HG03432 (cell line): ENCODE measurements around the gene NADK.

Experiments used
- ATAC-seq: cut with Tn5 transposase; IDR thresholded peaks from one replicate; pipeline ENCODE4 v1.9.1; 2021; ENCODE audit warnings: mild to moderate bottlenecking, moderate library complexity; ENCODE audit not compliant: unreplicated experiment

NADK gene

GRCh38 chr1:1786836-1787605 is 8.8 kb upstream of the NADK start:
- no peak for ATAC-seq

- ATAC-seq: no peak
Observed at GRCh38 chr1:1785666-1786065, 7.4 kb upstream of the NADK start.

- ATAC-seq: no peak
Observed at GRCh38 chr1:1784933-1785332, 6.7 kb upstream of the NADK start.

DNA sequence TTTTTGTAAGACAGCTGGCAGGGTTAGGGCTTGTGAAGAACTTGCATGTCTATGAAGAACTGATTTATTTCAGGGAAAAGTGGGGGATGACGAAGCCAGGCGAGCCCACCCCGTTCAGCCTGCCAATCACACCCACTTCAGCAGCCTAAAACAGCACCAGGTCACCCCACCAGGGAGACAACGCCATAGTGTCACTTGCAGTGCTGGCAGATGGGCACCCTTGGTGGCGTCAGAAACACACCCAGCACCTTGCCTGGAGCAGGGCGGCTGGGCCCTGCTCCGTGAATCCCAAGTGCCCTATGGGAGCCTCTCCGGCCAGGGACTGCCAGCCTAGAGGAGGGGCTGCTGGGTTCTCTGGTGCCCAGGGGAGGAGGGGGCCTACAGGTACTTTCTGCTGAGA is 5.0 kb upstream of the NADK start:
- ATAC-seq: no peak

DNA sequence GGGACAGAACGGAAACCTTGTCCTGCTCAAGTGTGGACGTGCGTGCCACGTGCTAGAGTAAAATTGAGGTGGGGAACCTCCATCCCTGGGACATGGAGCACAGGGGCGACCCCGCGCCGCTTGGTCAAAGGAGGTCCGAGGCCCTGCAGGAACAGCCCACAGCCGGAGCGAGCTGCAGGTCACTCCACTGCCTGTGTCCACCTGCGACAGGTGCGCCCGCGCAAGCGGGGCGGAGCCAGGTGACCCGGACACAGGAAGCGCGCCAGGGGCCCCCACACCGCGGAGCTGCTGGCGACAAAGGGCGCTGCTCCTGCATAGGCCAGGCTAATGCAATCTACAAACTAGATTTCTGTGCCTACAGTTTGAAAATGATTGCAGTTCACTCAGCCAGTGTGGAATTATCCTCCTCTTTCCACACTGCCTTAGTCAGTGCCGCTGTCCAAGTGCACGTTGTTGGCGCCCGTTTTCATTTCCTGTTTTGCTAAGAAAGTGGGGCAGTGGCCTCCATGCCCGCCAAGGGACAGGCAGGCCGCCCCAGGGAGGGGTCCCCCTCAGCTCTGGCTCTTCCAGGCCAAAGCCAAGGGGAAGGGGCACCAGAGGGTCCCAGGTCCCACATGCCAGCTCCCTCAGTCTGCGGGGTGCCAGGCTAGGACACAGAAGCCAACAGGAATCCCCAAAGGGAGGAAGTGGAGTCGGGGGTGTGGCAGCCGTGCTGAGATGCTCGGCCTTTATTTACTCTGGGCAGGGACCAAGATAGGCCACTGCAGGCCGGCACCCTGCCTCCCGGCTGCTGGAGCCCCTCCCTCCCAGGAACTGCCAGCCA is 4.3 kb upstream of the NADK start:
- no peak for ATAC-seq

DNA sequence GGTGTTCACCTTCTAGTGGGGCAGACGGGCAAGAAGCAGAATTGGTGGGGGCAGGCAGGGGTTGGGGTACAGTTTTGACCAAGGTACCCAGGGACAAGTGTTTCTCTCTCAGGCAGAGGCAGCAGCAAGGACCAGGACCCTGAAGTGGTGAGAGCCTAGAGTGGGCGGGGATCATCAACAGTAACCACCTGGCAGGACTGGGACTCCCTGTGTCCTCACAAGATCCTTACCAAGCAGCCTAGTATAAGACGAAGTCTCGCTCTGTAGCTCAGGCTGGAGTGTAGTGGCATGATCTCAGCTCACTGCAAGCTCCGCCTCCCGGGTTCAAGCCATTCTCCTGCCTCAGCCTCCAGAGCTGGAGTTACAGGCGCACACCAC is 3.2 kb upstream of the NADK start:
- no peak for ATAC-seq

DNA sequence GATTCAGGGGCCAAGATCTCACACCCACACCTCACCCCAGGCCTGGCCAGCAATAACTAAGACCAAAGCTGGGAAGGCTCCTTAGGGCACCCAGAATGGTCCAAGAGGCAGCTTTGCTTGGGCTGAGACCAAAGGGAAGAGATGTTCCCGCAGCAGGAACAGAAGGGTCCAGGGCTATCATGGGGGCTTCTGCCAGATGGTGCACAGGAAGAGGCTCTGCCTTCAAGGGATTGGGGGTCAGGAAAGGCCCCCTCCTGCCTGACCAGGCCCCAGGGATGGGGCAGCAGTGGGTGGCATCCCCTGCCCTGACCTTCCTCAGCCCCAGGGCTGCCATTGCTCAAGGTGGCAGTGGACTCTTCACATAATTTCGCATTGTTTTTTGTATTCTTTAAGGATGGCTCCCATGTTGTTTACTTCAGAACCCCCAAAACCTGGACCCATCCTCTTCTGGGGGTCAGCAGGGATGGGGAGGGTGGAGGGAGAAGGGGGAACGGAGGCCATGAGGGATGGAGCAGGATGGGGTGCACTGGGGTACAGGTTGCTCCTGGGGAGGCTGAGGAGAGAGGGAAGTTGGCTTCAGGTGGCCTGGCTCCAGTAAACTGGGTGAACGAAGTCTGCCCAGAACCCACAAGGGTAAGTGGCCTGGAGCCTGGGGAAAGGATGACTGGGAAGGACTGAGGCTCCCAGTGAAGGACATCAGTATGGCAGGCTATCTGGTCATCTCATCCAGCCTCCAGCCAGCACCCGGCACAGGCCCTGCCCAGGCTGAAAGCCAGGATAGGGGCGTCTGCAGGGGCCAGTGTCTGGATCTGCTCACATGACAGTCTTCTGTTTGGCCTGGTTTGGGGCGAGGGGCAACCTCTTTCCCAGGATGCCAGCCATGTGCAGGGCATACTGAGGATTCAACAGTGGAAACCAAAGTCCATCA is 2.6 kb upstream of the NADK start:
- no peak for ATAC-seq

DNA sequence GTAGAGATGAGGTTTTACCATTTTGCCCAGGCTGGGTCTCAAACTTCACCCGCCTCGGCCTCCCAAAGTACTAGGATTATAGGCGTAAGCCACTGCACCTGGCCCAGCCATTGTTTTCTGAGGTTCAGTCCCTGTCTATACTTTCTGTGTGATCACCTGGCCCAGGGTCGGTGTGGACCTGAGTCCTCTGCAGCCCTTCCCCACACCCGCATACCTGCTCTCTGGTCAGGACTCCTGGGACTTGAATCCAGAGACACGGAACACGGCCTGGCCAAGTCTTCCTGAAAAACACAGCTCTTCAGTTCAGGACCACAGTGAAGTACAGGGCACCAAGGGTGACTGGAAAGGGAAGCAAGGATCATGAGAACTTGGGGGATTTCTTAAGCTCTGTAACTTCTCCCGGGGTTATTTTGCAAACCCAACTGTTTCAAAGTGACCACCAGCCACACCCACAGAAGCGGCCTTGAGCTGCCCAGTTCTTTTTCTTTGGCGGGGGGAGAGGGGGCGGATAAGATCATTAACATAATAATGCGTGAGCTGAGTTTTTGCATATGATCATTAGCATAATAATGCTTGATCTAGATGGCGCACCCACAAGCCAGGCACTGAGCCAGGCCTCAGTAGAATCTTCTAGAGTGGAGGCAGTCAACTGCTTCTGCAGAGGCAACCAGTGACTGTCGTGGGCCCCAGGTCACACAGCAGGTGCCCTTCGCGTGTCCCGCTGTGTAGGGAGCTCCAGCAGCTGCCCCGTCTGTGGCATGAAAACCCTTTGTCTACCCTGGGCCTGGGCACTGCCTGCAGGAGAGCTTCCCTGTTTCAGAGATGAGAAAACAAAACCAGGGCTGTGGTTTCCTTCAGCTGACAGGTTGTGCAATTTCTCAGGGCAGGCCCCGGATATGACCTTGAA is 1.7 kb upstream of the NADK start:
- peak; percentile 35 for ATAC-seq

DNA sequence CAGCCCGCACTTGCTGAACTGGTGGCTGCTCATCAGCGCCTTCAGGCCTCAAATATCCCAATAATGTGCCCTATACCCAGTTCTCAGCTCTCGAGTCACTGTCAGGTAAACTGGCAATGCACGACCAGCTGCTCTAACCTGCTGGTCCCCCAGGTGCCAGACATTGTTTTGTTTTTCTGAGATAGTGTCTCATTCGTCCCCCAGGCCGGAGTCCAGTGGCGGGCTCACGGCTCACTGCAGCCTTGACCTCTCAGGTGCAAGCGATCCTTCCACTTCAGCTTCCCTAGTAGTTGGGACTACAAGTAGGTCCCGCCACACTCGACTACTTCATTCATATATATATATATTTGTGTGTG is 1.0 kb upstream of the NADK start:
- no peak for ATAC-seq

GRCh38 chr1:1778663-1779319 is 521 bp upstream of the NADK start:
- ATAC-seq: peak; percentile 74

DNA sequence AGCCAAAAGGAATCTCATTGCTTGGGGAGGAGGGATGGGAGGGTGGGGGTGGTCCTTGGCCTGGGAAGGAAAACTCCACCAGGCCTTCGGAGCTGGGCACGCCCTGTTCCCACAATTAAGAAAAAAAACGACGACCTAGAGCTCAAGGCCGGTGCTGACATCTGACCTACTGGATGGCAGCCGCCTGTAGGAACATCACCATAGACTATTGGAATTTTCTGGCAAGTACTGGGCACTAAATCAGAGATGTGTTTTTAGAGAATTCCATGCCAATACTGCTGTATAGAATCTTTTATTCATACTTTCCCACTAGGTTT is 729 bp downstream of the NADK start:
- no peak for ATAC-seq

- ATAC-seq: no peak
Observed at GRCh38 chr1:1776672-1777582, 1.3 kb downstream of the NADK start.

GRCh38 chr1:1775327-1776226 is 2.7 kb downstream of the NADK start:
- no peak for ATAC-seq

- ATAC-seq: no peak
Observed at GRCh38 chr1:1773874-1774273, 4.4 kb downstream of the NADK start.

DNA sequence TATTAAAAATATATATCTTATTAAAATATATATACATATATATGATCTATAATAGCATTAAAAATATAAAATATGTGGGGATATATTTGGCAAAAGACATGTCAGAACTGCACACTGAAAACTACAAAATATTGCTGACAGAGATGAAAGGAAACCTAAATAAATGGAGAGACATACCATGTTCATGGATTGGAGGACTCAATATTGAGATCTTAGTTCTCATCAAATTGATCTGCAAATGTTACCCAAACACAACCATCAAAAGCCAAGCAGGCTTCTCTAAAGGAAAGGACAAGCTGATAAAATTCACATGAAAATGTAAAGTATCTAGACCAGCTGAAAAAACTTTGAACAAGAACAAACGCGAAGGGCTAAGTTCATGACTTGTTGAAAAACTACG is 7.2 kb downstream of the NADK start:
- ATAC-seq: no peak

- ATAC-seq: no peak
Observed at GRCh38 chr1:1770102-1770501, 8.2 kb downstream of the NADK start.

- no peak for ATAC-seq
Observed at GRCh38 chr1:1768249-1768992, 9.8 kb downstream of the NADK start.
